OCI-LY1 (cell line): ENCODE measurements around the gene ATG5.
"Not testable (repeated sequence)": the region's sequence is repeated elsewhere in the genome, so short reads cannot be mapped to it uniquely, and the experiment has no call there.

Experiments used
- H2AFZ ChIP-seq: fragments of 200-600 bp; sonication (generic), shearing (Covaris generic); 2 replicates; pipeline ENCODE4 v1.6.0; 2014; ENCODE audit warnings: antibody characterized with exemption, mild to moderate bottlenecking, low read length
- H3F3A ChIP-seq: fragments of 200-600 bp; sonication (generic), shearing (Covaris generic); 2 replicates; pipeline ENCODE4 v1.6.0; 2014; ENCODE audit warnings: mild to moderate bottlenecking, antibody characterized with exemption, low read length, moderate library complexity; ENCODE audit not compliant: insufficient read depth
- H3K27ac ChIP-seq: fragments of 200-600 bp; sonication (generic); 2 replicates; pipeline ENCODE4 v1.5.1; 2014; ENCODE audit warnings: low read length, mixed run types, mild to moderate bottlenecking, low read depth; ENCODE audit not compliant: poor library complexity, severe bottlenecking
- H3K27me3 ChIP-seq: fragments of 200-600 bp; sonication (generic); 2 replicates; pipeline ENCODE4 v1.6.0; 2014; ENCODE audit warnings: antibody characterized with exemption, mild to moderate bottlenecking, low read length, moderate library complexity; ENCODE audit not compliant: insufficient read depth
- H3K36me3 ChIP-seq: fragments of 200-600 bp; sonication (generic); 2 replicates; pipeline ENCODE4 v1.6.1; 2014; ENCODE audit warnings: mild to moderate bottlenecking, antibody characterized with exemption, low read length, moderate library complexity, mixed read lengths; ENCODE audit not compliant: insufficient read depth
- H3K4me1 ChIP-seq: fragments of 200-600 bp; sonication (generic); 2 replicates; pipeline ENCODE4 v1.5.1; 2014; ENCODE audit warnings: mild to moderate bottlenecking, low read length, moderate library complexity; ENCODE audit not compliant: insufficient read depth, severe bottlenecking
- H3K4me2 ChIP-seq: fragments of 200-600 bp; sonication (generic), shearing (Covaris generic); 2 replicates; pipeline ENCODE4 v1.6.1; 2014; ENCODE audit warnings: low read length
- H3K4me3 ChIP-seq: fragments of 200-600 bp; sonication (generic); 2 replicates; pipeline ENCODE4 v1.5.1; 2014; ENCODE audit warnings: low read length, low read depth, mild to moderate bottlenecking, mixed read lengths; ENCODE audit not compliant: poor library complexity, severe bottlenecking
- H3K79me2 ChIP-seq: fragments of 200-600 bp; shearing (Covaris generic); 2 replicates; pipeline ENCODE4 v1.6.1; 2016; ENCODE audit warnings: mixed run types, low read length, mixed read lengths; ENCODE audit not compliant: insufficient read depth
- H3K9ac ChIP-seq: fragments of 200-600 bp; sonication (generic), shearing (Covaris generic); 2 replicates; pipeline ENCODE4 v1.6.1; 2014; ENCODE audit warnings: mild to moderate bottlenecking, low read length, mixed read lengths
- H3K9me2 ChIP-seq: fragments of 200-600 bp; sonication (generic), shearing (Covaris generic); 2 replicates; pipeline ENCODE4 v1.6.1; 2014; ENCODE audit warnings: low read depth, mild to moderate bottlenecking, low read length, mixed read lengths
- H3K9me3 ChIP-seq: fragments of 200-600 bp; shearing (Covaris generic); 2 replicates; pipeline ENCODE4 v1.6.1; 2014; ENCODE audit warnings: low read length, mixed read lengths
- H4K20me1 ChIP-seq: fragments of 200-600 bp; sonication (generic), shearing (Covaris generic); 2 replicates; pipeline ENCODE4 v1.6.0; 2016; ENCODE audit warnings: mild to moderate bottlenecking, low read length; ENCODE audit not compliant: insufficient read depth
- EZH2 ChIP-seq: fragments of 200-600 bp; sonication (generic), shearing (Covaris generic); IDR thresholded peaks from 2 replicates; pipeline ENCODE4 v1.8.0; 2017; ENCODE audit warnings: borderline replicate concordance, mixed run types, mild to moderate bottlenecking, antibody characterized with exemption, low read length, moderate library complexity, mixed read lengths
- TF ChIP-seq, protein P1 (sequence below): fragments of 200-600 bp; sonication (generic), shearing (Covaris generic); IDR thresholded peaks from 2 replicates; pipeline ENCODE4 v1.5.1; 2017; ENCODE audit warnings: mild to moderate bottlenecking, antibody characterized with exemption, low read length, moderate library complexity, mixed read lengths

The ATG5 gene

DNA sequence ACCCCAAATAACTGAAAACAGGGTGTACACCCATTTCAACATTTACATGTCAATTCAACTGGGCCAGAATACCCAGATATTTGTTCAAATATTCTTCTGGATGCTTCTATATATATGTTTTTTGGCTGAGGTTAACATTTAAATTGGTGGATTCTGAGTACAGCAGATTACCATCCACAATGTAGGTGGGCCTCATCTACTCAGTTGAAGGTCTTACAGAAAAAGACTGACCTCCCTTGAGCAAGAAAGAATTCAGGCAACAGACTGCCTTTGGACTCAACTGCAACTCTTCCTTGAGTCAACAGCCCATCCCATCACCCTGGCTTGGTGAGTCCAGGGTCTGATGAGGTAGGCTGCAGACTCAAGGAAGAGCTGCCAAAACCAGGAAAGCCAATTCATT is 84.1 kb downstream of the ATG5 start:
- Histone ChIP-seq H4K20me1 (no peaks in the 10 kb centered on the region), H3K4me2 (no peak overlapping the region), H3K36me3 (peaks cover 33% of the 10 kb centered on the region), H3K9ac (no peak overlapping the region), H3K4me3 (no peak overlapping the region), H3F3A (no peaks in the 10 kb centered on the region), H3K27ac (no peak overlapping the region), H2AFZ (no peak overlapping the region), H3K27me3 (no peaks in the 10 kb centered on the region), H3K9me2 (no peaks in the 10 kb centered on the region), H3K9me3 (no peaks in the 10 kb centered on the region), H3K4me1 (no peaks in the 10 kb centered on the region), H3K79me2 (no peaks in the 10 kb centered on the region)
- TF ChIP-seq, protein P1, sequence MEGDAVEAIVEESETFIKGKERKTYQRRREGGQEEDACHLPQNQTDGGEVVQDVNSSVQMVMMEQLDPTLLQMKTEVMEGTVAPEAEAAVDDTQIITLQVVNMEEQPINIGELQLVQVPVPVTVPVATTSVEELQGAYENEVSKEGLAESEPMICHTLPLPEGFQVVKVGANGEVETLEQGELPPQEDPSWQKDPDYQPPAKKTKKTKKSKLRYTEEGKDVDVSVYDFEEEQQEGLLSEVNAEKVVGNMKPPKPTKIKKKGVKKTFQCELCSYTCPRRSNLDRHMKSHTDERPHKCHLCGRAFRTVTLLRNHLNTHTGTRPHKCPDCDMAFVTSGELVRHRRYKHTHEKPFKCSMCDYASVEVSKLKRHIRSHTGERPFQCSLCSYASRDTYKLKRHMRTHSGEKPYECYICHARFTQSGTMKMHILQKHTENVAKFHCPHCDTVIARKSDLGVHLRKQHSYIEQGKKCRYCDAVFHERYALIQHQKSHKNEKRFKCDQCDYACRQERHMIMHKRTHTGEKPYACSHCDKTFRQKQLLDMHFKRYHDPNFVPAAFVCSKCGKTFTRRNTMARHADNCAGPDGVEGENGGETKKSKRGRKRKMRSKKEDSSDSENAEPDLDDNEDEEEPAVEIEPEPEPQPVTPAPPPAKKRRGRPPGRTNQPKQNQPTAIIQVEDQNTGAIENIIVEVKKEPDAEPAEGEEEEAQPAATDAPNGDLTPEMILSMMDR: no peak
- TF ChIP-seq EZH2: no peak

DNA sequence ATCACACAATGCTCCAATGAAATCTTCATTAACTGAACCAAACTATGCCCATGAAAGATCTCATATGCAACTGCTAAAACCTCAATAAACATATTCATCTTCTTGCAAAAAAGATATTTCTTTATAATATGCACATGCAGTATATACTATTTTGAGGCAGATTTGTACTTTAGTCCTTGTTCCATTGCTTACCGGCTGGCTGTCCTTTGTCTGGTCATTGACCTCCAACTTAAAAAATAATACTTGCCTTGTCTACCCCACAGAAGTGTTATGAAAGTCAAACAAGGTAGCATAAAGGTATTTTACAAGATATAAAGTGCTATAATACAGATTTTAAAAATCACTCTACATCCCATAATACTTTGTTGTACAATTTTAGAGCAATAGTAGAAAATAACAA is 88.3 kb downstream of the ATG5 start:
- H3K79me2 ChIP-seq: no peaks in the 10 kb centered on the region
- H3K4me3 ChIP-seq: no peak overlapping the region
- no peaks in the 10 kb centered on the region for H3K4me1 ChIP-seq
- no peaks in the 10 kb centered on the region for H3F3A ChIP-seq
- H2AFZ ChIP-seq: no peak overlapping the region
- no peaks in the 10 kb centered on the region for H4K20me1 ChIP-seq
- no peaks in the 10 kb centered on the region for H3K9me2 ChIP-seq
- no peaks in the 10 kb centered on the region for H3K27me3 ChIP-seq
- peaks cover 4% of the 10 kb centered on the region; the same call in 1 of the 2 replicates for H3K9me3 ChIP-seq
- TF ChIP-seq, protein P1: no peak
- no peak for TF ChIP-seq EZH2
- H3K36me3 ChIP-seq: peaks cover 29% of the 10 kb centered on the region
- no peak overlapping the region for H3K4me2 ChIP-seq
- no peak overlapping the region for H3K9ac ChIP-seq
- H3K27ac ChIP-seq: no peak overlapping the region

DNA sequence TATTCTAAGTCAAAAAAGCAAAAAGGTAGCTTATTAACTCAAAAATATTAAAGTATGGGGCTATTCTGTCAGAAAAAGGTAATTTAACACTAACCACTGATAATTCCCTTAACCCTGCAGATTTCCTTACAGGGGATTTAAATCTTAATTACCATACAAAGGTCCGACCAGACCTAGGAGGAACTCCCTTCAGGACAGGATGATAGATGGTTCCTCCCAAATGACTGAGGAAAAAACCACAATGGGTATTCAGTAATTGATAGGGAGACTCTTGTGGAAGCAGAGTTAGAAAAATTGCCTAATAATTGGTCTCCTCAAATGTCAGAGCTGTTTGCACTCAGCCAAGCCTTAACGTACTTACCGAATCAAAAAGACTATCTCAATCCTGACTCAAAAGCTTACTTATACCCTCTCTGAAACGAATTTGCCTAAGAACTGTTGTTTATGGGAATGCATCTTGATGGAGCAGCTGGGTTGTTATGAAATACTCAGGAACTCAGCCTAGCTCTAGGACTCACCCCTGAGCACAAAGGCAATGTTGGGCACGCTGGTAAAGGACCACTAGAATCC is 95.6 kb downstream of the ATG5 start:
- not testable (repeated sequence) for H3K4me3 ChIP-seq, H2AFZ ChIP-seq, H3F3A ChIP-seq, H3K9me2 ChIP-seq, H3K4me1 ChIP-seq, H3K79me2 ChIP-seq, H3K4me2 ChIP-seq, H3K9ac ChIP-seq, H3K27ac ChIP-seq, H3K36me3 ChIP-seq, H3K9me3 ChIP-seq, H4K20me1 ChIP-seq, H3K27me3 ChIP-seq
